Activated B cell treated with CpG ODN at 0.5 μM for 24 hours (primary cell): Measurements from ENCODE around the gene AKT3. TPM values are rescaled to one million over a fixed set of nuclear protein-coding genes. Genes with fewer than 3 reads are reported as not detected.
A peak's percentile ranks its signal among the peaks of the same experiment; 100 is the strongest.
"Not testable (repeated sequence)": the region's sequence is repeated elsewhere in the genome, so short reads cannot be mapped to it uniquely, and the experiment has no call there.

Experiments used
- ATAC-seq: fragments of 200-7000 bp; cut with Tn5 transposase; one replicate; pipeline ENCODE4 v1.10.0; 2021; ENCODE audit warnings: low read depth, mild to moderate bottlenecking, moderate library complexity
- CTCF ChIA-PET: fragments of 350-600 bp; sonication (Branson Sonifier 250); formaldehyde crosslinking; loops from one replicate; lab custom pipeline; 2021; ENCODE audit warnings: antibody characterized with exemption; lab: Charles Lee
- POLR2A ChIA-PET: fragments of 350-600 bp; sonication (Branson Sonifier 250); formaldehyde crosslinking; loops from one replicate; lab custom pipeline; 2021; ENCODE audit warnings: antibody characterized with exemption; lab: Charles Lee
- DNase-seq: peaks from one replicate; pipeline ENCODE4 v3.0.0; 2022
- H3K27ac Mint-ChIP-seq: one replicate; pipeline ENCODE4 v1.8.0; 2020; ENCODE audit warnings: mixed read lengths
- H3K27me3 Mint-ChIP-seq: one replicate; pipeline ENCODE4 v1.8.0; 2021; ENCODE audit warnings: mixed read lengths
- H3K36me3 Mint-ChIP-seq: one replicate; pipeline ENCODE4 v1.8.0; 2021; ENCODE audit warnings: low read depth, mixed read lengths
- H3K4me1 Mint-ChIP-seq: one replicate; pipeline ENCODE4 v1.8.0; 2021; ENCODE audit warnings: mixed read lengths
- H3K4me3 Mint-ChIP-seq: one replicate; pipeline ENCODE4 v1.8.0; 2020; ENCODE audit warnings: mild to moderate bottlenecking, mixed read lengths
- H3K9me3 Mint-ChIP-seq: one replicate; pipeline ENCODE4 v1.8.0; 2020; ENCODE audit warnings: mixed read lengths
- CTCF ChIP-seq: fragments of 200-600 bp; IDR thresholded peaks from one replicate; pipeline ENCODE4 v1.8.0; 2022; ENCODE audit warnings: antibody characterized with exemption, mild to moderate bottlenecking
- intact Hi-C: fragments of 100-400 bp; cut with micrococcal nuclease; formaldehyde crosslinking; loops from one replicate; pipeline ENCODE4 v1.15.1; 2024
- total RNA-seq: library from RNA; stranded (reverse); gene quantifications from 2 replicates; pipeline ENCODE4 v1.2.3, GENCODE V29; 2022

The AKT3 gene
- total RNA-seq, 1 donor from 2014 or later, result 63.3 TPM

GRCh38 chr1:243597383-243597782 is 252.7 kb downstream of the AKT3 start:
- DNase-seq (no peak), ATAC-seq (no peak)
- H3K27me3 Mint-ChIP-seq, result no peaks in the 10 kb centered on the region
- H3K36me3 Mint-ChIP-seq, result peaks cover 20% of the 10 kb centered on the region
- no peak overlapping the region for H3K27ac Mint-ChIP-seq
- H3K9me3 Mint-ChIP-seq, result peaks cover 2% of the 10 kb centered on the region
- ChIA-PET CTCF (no interaction called here), POLR2A (no interaction called here)
- peaks cover 21% of the 10 kb centered on the region for H3K4me1 Mint-ChIP-seq
- no peak overlapping the region for H3K4me3 Mint-ChIP-seq
- intact Hi-C loops, result loop anchor here (5.0 to 10.0 kb wide), 2 partner anchors 90 to 147 kb away; no protein-coding TSS in a partner anchor
- TF ChIP-seq CTCF, result no peak

GRCh38 chr1:243596431-243597062 is 253.5 kb downstream of the AKT3 start:
- peaks cover 2% of the 10 kb centered on the region for H3K9me3 Mint-ChIP-seq
- peak overlapping the region; percentile 32 for H3K27ac Mint-ChIP-seq
- no peaks in the 10 kb centered on the region for H3K27me3 Mint-ChIP-seq
- CTCF ChIA-PET, result no interaction called here
- peak; percentile 76 for ATAC-seq
- intact Hi-C loops, result loop anchor here (5.0 to 10.0 kb wide), 2 partner anchors 89 to 148 kb away; no protein-coding TSS in a partner anchor
- peaks cover 17% of the 10 kb centered on the region for H3K36me3 Mint-ChIP-seq
- no peak overlapping the region for H3K4me3 Mint-ChIP-seq
- TF ChIP-seq CTCF, result no peak
- no peak for DNase-seq
- H3K4me1 Mint-ChIP-seq, result peaks cover 21% of the 10 kb centered on the region
- POLR2A ChIA-PET, result no interaction called here

- POLR2A ChIA-PET, result no interaction called here
- intact Hi-C loops, result loop anchor here (5.0 to 10.0 kb wide), 2 partner anchors 88 to 149 kb away; no protein-coding TSS in a partner anchor
- Mint-ChIP-seq H3K4me1 (peaks cover 21% of the 10 kb centered on the region), H3K4me3 (no peak overlapping the region), H3K9me3 (peaks cover 8% of the 10 kb centered on the region), H3K27ac (no peak overlapping the region), H3K36me3 (peaks cover 18% of the 10 kb centered on the region), H3K27me3 (no peaks in the 10 kb centered on the region)
- CTCF ChIA-PET, result no interaction called here
- ATAC-seq (no peak), DNase-seq (no peak)
- no peak for TF ChIP-seq CTCF
These were observed 254.4 kb downstream of the AKT3 start for GRCh38 chr1:243595527-243596210.

- CTCF ChIA-PET, result no interaction called here
- ATAC-seq (no peak), DNase-seq (no peak)
- Mint-ChIP-seq H3K27ac (no peak overlapping the region), H3K4me3 (no peak overlapping the region), H3K36me3 (peaks cover 26% of the 10 kb centered on the region), H3K9me3 (peaks cover 15% of the 10 kb centered on the region), H3K4me1 (peaks cover 23% of the 10 kb centered on the region), H3K27me3 (no peaks in the 10 kb centered on the region)
- POLR2A ChIA-PET, result no interaction called here
- intact Hi-C loops, result loop anchor here (10.0 kb wide), 1 partner anchor 150 kb away; no protein-coding TSS in a partner anchor
- no peak for TF ChIP-seq CTCF
These were observed 255.6 kb downstream of the AKT3 start for GRCh38 chr1:243594455-243594854.

GRCh38 chr1:243589286-243589685 is 260.8 kb downstream of the AKT3 start:
- intact Hi-C loops, H3K4me3 Mint-ChIP-seq, POLR2A ChIA-PET, ATAC-seq, H3K27me3 Mint-ChIP-seq, H3K27ac Mint-ChIP-seq, CTCF ChIA-PET, DNase-seq: not testable (repeated sequence)
- Mint-ChIP-seq H3K36me3 (peaks cover 47% of the 10 kb centered on the region), H3K9me3 (peaks cover 26% of the 10 kb centered on the region), H3K4me1 (peaks cover 17% of the 10 kb centered on the region)
